Neural progenitor cell (in vitro differentiated cells): ENCODE measurements around the gene DNAAF5. TPM values are rescaled to one million over a fixed set of nuclear protein-coding genes. Genes with fewer than 3 reads are reported as not detected.

Experiments used
- DNase-seq: peaks from one replicate; pipeline ENCODE4 v3.0.0-alpha.2; 2016; ENCODE audit warnings: low spot score
- H2AFZ ChIP-seq: fragments of 200-600 bp; sonication (generic); replicated peaks from 2 replicates; pipeline ENCODE4 v1.6.1; 2016; ENCODE audit warnings: antibody characterized with exemption
- H3F3A ChIP-seq: fragments of 200-600 bp; sonication (generic); 2 replicates; pipeline ENCODE4 v1.6.1; 2016; ENCODE audit warnings: antibody characterized with exemption, low read depth
- H3K27ac ChIP-seq: fragments of 200-600 bp; sonication (generic); 2 replicates; pipeline ENCODE4 v1.5.1; 2016; ENCODE audit warnings: mild to moderate bottlenecking
- H3K27me3 ChIP-seq: fragments of 200-600 bp; sonication (generic); 2 replicates; pipeline ENCODE4 v1.6.1; 2016; ENCODE audit warnings: mild to moderate bottlenecking, moderate library complexity
- H3K36me3 ChIP-seq: fragments of 200-600 bp; sonication (generic); 2 replicates; pipeline ENCODE4 v1.5.1; 2016
- H3K4me1 ChIP-seq: fragments of 200-600 bp; sonication (generic); 2 replicates; pipeline ENCODE4 v1.6.1; 2016; ENCODE audit warnings: mixed run types
- H3K4me2 ChIP-seq: fragments of 200-600 bp; sonication (generic); 2 replicates; pipeline ENCODE4 v1.6.1; 2016
- H3K4me3 ChIP-seq: fragments of 200-600 bp; sonication (generic); 2 replicates; pipeline ENCODE4 v1.5.1; 2016
- H3K79me2 ChIP-seq: fragments of 200-600 bp; sonication (generic); 2 replicates; pipeline ENCODE4 v1.6.1; 2016; ENCODE audit warnings: low read depth
- H3K9ac ChIP-seq: fragments of 200-600 bp; sonication (generic); 2 replicates; pipeline ENCODE4 v1.6.1; 2016
- H3K9me3 ChIP-seq: fragments of 200-600 bp; sonication (generic); 2 replicates; pipeline ENCODE4 v1.5.1; 2016; ENCODE audit warnings: low read depth
- H4K20me1 ChIP-seq: fragments of 200-600 bp; sonication (generic); 2 replicates; pipeline ENCODE4 v1.6.1; 2016; ENCODE audit warnings: low read depth
- H3K27ac Mint-ChIP-seq: 3 replicates; pipeline ENCODE4 v1.8.0; 2021; ENCODE audit warnings: mixed read lengths
- H3K27me3 Mint-ChIP-seq: 2 replicates; pipeline ENCODE4 v1.8.0; 2022; ENCODE audit warnings: low read depth, mild to moderate bottlenecking, inconsistent platforms, moderate library complexity, mixed read lengths; ENCODE audit not compliant: insufficient read depth
- H3K36me3 Mint-ChIP-seq: 3 replicates; pipeline ENCODE4 v1.8.0; 2021; ENCODE audit warnings: mixed read lengths
- H3K4me1 Mint-ChIP-seq: 3 replicates; pipeline ENCODE4 v1.8.0; 2021; ENCODE audit warnings: mixed read lengths
- H3K4me3 Mint-ChIP-seq: 3 replicates; pipeline ENCODE4 v1.8.0; 2021; ENCODE audit warnings: mild to moderate bottlenecking, moderate library complexity, mixed read lengths
- H3K9me3 Mint-ChIP-seq: 3 replicates; pipeline ENCODE4 v1.8.0; 2020; ENCODE audit warnings: mixed read lengths
- CTCF ChIP-seq: fragments of 200-600 bp; sonication (generic); IDR thresholded peaks from 2 replicates; pipeline ENCODE4 v1.5.1; 2017; ENCODE audit warnings: antibody characterized with exemption, mild to moderate bottlenecking
- EZH2 ChIP-seq: fragments of 200-600 bp; sonication (generic); IDR thresholded peaks from 2 replicates; pipeline ENCODE4 v1.6.1; 2017; ENCODE audit warnings: antibody characterized with exemption, mild to moderate bottlenecking, moderate library complexity
- EZH2phosphoT487 ChIP-seq: fragments of 200-600 bp; sonication (generic); IDR thresholded peaks from 2 replicates; pipeline ENCODE4 v1.6.1; 2017; ENCODE audit warnings: antibody characterized with exemption
- total RNA-seq: library from RNA; depleted of rRNA; stranded (reverse); fragments of >200 nt; gene quantifications from 2 replicates; pipeline ENCODE4 v1.2.3, GENCODE V29; 2015; ENCODE audit warnings: low replicate concordance

DNAAF5 gene
- total RNA-seq, 1 donor from 2014 or later, result 23.5 TPM

- peak overlapping the region; percentile 42 for H3K27ac Mint-ChIP-seq
- H3K36me3 Mint-ChIP-seq, result peaks cover 36% of the 10 kb centered on the region
- H3K4me3 Mint-ChIP-seq, result no peak overlapping the region
- Histone ChIP-seq H3K9ac (no peak overlapping the region), H3F3A (peaks cover 6% of the 10 kb centered on the region), H3K9me3 (no peaks in the 10 kb centered on the region), H3K4me1 (no peaks in the 10 kb centered on the region), H2AFZ (no peak overlapping the region), H3K4me2 (no peak overlapping the region), H4K20me1 (no peaks in the 10 kb centered on the region), H3K4me3 (no peak overlapping the region), H3K27me3 (no peaks in the 10 kb centered on the region), H3K27ac (no peak overlapping the region), H3K79me2 (no peaks in the 10 kb centered on the region), H3K36me3 (no peaks in the 10 kb centered on the region)
- H3K4me1 Mint-ChIP-seq, result no peaks in the 10 kb centered on the region
- H3K9me3 Mint-ChIP-seq, result no peaks in the 10 kb centered on the region
- DNase-seq, result no peak
- H3K27me3 Mint-ChIP-seq, result no peaks in the 10 kb centered on the region
- no peak for TF ChIP-seq EZH2
- TF ChIP-seq EZH2phosphoT487, result no peak
- TF ChIP-seq CTCF, result no peak
Measured at GRCh38 chr7:783556-784490, 57.3 kb downstream of the DNAAF5 start.

GRCh38 chr7:784971-785370 is 58.5 kb downstream of the DNAAF5 start:
- Histone ChIP-seq H3K4me1 (no peaks in the 10 kb centered on the region), H3K36me3 (no peaks in the 10 kb centered on the region)

GRCh38 chr7:785416-785815 is 58.9 kb downstream of the DNAAF5 start:
- Histone ChIP-seq H3K36me3 (no peaks in the 10 kb centered on the region), H3K9me3 (no peaks in the 10 kb centered on the region), H3F3A (peaks cover 6% of the 10 kb centered on the region), H3K4me1 (no peaks in the 10 kb centered on the region), H3K9ac (no peak overlapping the region), H3K4me3 (no peak overlapping the region), H4K20me1 (no peaks in the 10 kb centered on the region), H3K27me3 (no peaks in the 10 kb centered on the region), H3K79me2 (no peaks in the 10 kb centered on the region), H3K27ac (no peak overlapping the region), H3K4me2 (no peak overlapping the region), H2AFZ (no peak overlapping the region)
- peaks cover 41% of the 10 kb centered on the region for H3K36me3 Mint-ChIP-seq
- no peak overlapping the region for H3K27ac Mint-ChIP-seq
- H3K4me3 Mint-ChIP-seq, result no peak overlapping the region
- no peaks in the 10 kb centered on the region for H3K27me3 Mint-ChIP-seq
- H3K4me1 Mint-ChIP-seq, result no peaks in the 10 kb centered on the region
- TF ChIP-seq EZH2phosphoT487 (no peak), CTCF (no peak), EZH2 (no peak)
- H3K9me3 Mint-ChIP-seq, result no peaks in the 10 kb centered on the region
- DNase-seq, result no peak

More at GRCh38 chr7:784971-785370, 58.5 kb downstream of the DNAAF5 start:
- no peak for TF ChIP-seq CTCF
- no peak for TF ChIP-seq EZH2phosphoT487
- TF ChIP-seq EZH2, result no peak
- H3K36me3 Mint-ChIP-seq, result peaks cover 41% of the 10 kb centered on the region
- no peaks in the 10 kb centered on the region for H3K27me3 ChIP-seq
- DNase-seq, result no peak
- H3K27ac ChIP-seq, result no peak overlapping the region
- H3K4me2 ChIP-seq, result no peak overlapping the region
- H2AFZ ChIP-seq, result no peak overlapping the region
- no peaks in the 10 kb centered on the region for H4K20me1 ChIP-seq
- peaks cover 6% of the 10 kb centered on the region for H3F3A ChIP-seq
- H3K27ac Mint-ChIP-seq, result peak overlapping the region; percentile 76
- H3K9me3 ChIP-seq, result no peaks in the 10 kb centered on the region
- H3K4me3 Mint-ChIP-seq, result no peak overlapping the region
- H3K4me3 ChIP-seq, result no peak overlapping the region
- no peaks in the 10 kb centered on the region for H3K79me2 ChIP-seq
- no peaks in the 10 kb centered on the region for H3K27me3 Mint-ChIP-seq
- H3K4me1 Mint-ChIP-seq, result no peaks in the 10 kb centered on the region
- no peaks in the 10 kb centered on the region for H3K9me3 Mint-ChIP-seq
- no peak overlapping the region for H3K9ac ChIP-seq
